Measurements from ENCODE around the gene WLS.

- TF ChIP-seq ZNF274 (IDR thresholded peaks at IDR 0.05; ENCODE audit: low read depth, low read length) (no peak), YY1 (IDR thresholded peaks at IDR 0.05; ENCODE audit: insufficient read depth, insufficient read length) (no peak)
These were observed 3.5 kb downstream of the WLS start for GRCh38 chr1:68228851-68229250.
